Mucosa of descending colon (tissue), 3 donors: Measurements from ENCODE around the gene MPRIP. TPM values are rescaled to one million over a fixed set of nuclear protein-coding genes. Genes with fewer than 3 reads are reported as not detected.
A peak's percentile ranks its signal among the peaks of the same experiment; 100 is the strongest.

Experiments used
- ATAC-seq: fragments of 200-7000 bp; cut with Tn5 transposase; one replicate; pipeline ENCODE4 v1.9.1; 2020; ENCODE audit warnings: mild to moderate bottlenecking, moderate library complexity
- DNase-seq, 3 donors: peaks; one replicate each; pipeline ENCODE4 v3.0.0-alpha.2; 2020
- H3K36me3 ChIP-seq: fragments of 200-600 bp; one replicate; pipeline ENCODE4 v1.8.0; 2021; ENCODE audit warnings: low read depth, mild to moderate bottlenecking
- H3K4me1 ChIP-seq: fragments of 200-600 bp; one replicate; pipeline ENCODE4 v1.8.0; 2021; ENCODE audit warnings: low read depth, mild to moderate bottlenecking
- H3K4me3 ChIP-seq: fragments of 200-600 bp; one replicate; pipeline ENCODE4 v1.8.0; 2021; ENCODE audit warnings: mild to moderate bottlenecking
- H3K9me3 ChIP-seq: fragments of 200-600 bp; one replicate; pipeline ENCODE4 v1.8.0; 2021; ENCODE audit warnings: mild to moderate bottlenecking
- intact Hi-C, 2 donors: fragments of 100-400 bp; cut with DNase I in 1 of 2; cut with micrococcal nuclease in 1 of 2; formaldehyde crosslinking; loops; one replicate each; pipeline versions ENCODE4 v1.11.0 to v1.11.1; 2022; cut with DNase I, micrococcal nuclease
- total RNA-seq, 3 donors: library from RNA; stranded (reverse); fragmentation: NEBNext Ultra II Directional in 2 of 3; extraction: Animal tissue kit (Norgen Biotek cat#: 25700) in 2 of 3; gene quantifications; one replicate each; pipeline versions ENCODE4 v1.2.1 to v1.2.4, GENCODE V29; 2021 to 2023
- TF ChIP-seq, protein P1 (sequence below): fragments of 200-600 bp; IDR thresholded peaks from one replicate; pipeline ENCODE4 v1.8.0; 2022; ENCODE audit warnings: antibody characterized with exemption, mild to moderate bottlenecking
- donor health status: DM: no; HTN: no; CAD: no; lungs with moderate emphysema.
- donor health status: DM: no; HTN: no; CAD: no.
- donor health status: DM: no; HTN: yes; CAD: no.

Gene MPRIP
- total RNA-seq, 3 donors from 2014 or later = 150 to 249 (median 231) TPM

DNA sequence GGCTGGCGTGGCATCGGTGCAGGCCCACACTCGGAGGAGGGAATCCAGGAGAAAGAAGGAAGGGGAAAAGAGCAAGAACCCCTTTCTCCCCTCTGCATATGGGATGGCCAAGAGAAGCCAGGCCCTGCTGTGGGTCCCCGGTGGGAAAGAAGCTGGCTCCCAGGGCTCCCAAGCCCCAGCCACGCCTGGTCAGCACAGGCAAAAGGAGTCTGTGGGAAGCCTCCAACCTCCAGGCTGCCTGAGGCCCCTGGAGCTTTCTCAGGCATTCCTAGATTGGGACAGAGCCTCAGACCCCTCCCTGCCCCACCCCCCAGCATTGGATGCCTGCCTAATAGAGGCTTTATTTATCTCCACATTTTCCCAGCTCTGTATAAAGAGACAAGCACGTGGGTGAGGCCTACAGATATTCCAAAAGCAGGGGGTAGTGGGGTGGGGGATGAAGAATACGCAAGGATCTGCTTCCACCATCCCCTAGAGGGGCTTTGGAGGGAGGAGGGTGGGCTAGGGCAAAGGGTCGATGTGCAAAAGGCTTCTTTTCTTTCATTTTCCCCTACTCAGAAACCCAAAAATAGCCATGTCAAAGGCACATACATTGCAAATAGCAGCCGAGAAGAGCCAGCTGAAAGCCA is 56.4 kb downstream of the MPRIP start:
- Histone ChIP-seq H3K4me3 (no peak overlapping the region), H3K9me3 (no peaks in the 10 kb centered on the region), H3K36me3 (no peaks in the 10 kb centered on the region), H3K4me1 (peaks cover 14% of the 10 kb centered on the region)
- TF ChIP-seq, protein P1, sequence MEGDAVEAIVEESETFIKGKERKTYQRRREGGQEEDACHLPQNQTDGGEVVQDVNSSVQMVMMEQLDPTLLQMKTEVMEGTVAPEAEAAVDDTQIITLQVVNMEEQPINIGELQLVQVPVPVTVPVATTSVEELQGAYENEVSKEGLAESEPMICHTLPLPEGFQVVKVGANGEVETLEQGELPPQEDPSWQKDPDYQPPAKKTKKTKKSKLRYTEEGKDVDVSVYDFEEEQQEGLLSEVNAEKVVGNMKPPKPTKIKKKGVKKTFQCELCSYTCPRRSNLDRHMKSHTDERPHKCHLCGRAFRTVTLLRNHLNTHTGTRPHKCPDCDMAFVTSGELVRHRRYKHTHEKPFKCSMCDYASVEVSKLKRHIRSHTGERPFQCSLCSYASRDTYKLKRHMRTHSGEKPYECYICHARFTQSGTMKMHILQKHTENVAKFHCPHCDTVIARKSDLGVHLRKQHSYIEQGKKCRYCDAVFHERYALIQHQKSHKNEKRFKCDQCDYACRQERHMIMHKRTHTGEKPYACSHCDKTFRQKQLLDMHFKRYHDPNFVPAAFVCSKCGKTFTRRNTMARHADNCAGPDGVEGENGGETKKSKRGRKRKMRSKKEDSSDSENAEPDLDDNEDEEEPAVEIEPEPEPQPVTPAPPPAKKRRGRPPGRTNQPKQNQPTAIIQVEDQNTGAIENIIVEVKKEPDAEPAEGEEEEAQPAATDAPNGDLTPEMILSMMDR = no peak
- ATAC-seq (no peak), DNase-seq (no peak)
- intact Hi-C loops = no loop called here

DNA sequence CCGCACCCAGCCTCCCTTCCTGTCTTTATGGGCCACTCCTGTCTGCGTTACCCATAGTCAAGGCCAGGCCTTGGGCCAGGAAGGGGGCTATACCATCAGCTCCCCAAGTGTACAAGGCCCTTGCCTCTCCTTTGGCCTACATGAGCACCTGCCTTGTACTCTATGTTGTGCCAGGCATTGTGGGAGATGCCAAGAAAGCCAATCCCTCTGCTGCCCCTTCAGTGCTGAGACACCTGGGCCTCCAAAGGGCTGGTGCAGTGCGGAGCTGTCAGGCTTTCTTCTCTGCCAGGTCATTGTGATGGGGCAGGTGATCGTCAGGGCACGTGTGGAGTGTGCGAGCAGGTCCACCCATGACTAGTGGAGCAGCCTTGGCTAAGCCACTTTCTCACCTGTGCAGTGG is 59.9 kb downstream of the MPRIP start:
- H3K4me1 ChIP-seq = peaks cover 5% of the 10 kb centered on the region
- TF ChIP-seq, protein P1 = no peak
- ATAC-seq = no peak

DNA sequence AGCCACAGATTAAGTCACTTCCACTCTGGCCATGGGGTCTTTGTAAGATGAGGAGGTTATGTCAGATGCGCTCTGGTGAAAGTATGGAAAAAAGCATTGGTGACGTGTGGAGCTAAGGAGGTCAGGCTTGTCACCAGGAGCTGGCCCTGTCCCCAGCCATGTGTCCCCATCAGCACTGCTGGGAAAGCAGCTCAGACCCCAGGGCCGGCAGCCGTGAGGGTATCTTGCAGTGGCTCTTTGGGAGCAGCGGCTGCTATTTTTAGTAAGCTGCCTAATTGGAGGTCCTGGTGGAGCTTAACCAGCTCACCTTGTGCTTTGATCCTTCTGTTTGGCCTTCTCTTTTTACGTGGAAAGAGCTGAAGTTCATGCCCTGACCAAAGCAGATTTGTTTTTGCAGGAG is 60.9 kb downstream of the MPRIP start:
- TF ChIP-seq, protein P1 = no peak
- Histone ChIP-seq H3K36me3 (no peaks in the 10 kb centered on the region), H3K4me3 (no peak overlapping the region), H3K4me1 (peaks cover 13% of the 10 kb centered on the region), H3K9me3 (no peaks in the 10 kb centered on the region)
- ATAC-seq (no peak), DNase-seq (no peak)
- intact Hi-C loops = no loop called here

More for the DNA sequence above, 59.9 kb downstream of the MPRIP start:
- peak in 1 of 3 donors; percentile 7 for DNase-seq
- no peaks in the 10 kb centered on the region for H3K36me3 ChIP-seq
- intact Hi-C loops = no loop called here
- no peak overlapping the region for H3K4me3 ChIP-seq
- H3K9me3 ChIP-seq = no peaks in the 10 kb centered on the region

DNA sequence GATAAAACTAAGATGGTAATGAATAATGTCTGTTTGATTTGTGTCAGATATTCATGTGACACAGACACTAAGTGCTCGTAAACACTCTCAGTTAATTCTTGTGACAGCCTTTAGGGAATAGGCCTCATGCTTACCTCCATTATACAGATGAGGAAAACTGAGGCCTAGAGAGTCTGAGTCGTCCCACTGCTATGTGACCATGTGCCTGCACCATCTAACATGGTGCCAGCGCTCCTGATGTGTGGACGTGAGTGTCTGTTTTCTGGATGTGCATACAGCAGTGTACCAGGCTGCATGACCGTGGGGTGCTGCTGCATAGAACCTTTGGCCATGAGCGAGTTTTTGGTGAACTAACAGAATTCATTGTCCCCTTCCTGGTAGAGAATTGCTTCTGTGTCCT is 61.8 kb downstream of the MPRIP start:
- intact Hi-C loops = no loop called here

DNA sequence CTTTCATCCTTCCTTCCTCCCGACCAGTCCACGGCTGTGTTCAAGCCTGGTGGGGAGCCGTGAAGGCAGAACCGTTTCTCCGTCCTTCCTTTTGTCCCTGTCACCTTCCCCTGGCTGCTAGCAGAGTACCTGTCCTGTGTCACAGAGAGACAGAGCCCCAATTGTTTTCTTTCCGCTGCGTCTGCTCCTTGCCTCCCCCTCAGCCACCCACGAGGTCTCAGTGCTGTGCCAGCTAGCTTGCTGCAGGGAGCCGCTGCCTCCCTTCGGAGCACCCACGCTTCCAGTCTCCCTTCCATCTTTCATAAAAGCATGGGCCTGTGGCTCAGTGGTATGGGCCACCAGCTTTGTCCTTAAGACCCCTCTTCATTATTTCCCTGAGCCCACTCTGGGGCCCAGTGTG is 62.2 kb downstream of the MPRIP start:
- no peak overlapping the region for H3K4me3 ChIP-seq
- ATAC-seq = no peak
- H3K9me3 ChIP-seq = no peaks in the 10 kb centered on the region
- H3K4me1 ChIP-seq = peaks cover 26% of the 10 kb centered on the region
- intact Hi-C loops = no loop called here
- no peak for DNase-seq
- TF ChIP-seq, protein P1 = no peak
- H3K36me3 ChIP-seq = no peaks in the 10 kb centered on the region

More for the DNA sequence above, 61.8 kb downstream of the MPRIP start:
- TF ChIP-seq, protein P1 = no peak
- Histone ChIP-seq H3K4me1 (peaks cover 21% of the 10 kb centered on the region), H3K36me3 (no peaks in the 10 kb centered on the region), H3K4me3 (no peak overlapping the region), H3K9me3 (no peaks in the 10 kb centered on the region)
- DNase-seq (no peak), ATAC-seq (no peak)

DNA sequence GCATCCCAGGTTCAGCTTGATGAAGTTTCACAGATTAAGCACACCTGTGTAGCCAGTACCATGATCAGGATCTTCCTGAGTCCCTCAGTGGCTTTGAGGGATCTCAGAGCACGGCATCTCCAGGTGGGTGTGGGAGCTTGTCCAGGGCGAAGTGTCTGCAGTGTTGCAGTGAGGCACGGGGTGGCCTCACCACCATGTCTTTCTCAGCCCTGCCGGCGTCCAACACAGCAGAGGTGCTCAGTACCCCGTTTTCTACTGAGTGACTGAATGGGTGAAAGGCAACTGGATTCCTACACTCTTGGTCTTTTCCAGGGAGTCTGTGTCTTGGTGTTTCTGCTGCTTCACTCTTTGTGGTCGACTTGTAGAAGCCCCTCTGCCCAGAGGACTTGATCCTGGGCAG is 63.7 kb downstream of the MPRIP start:
- H3K4me1 ChIP-seq = peaks cover 39% of the 10 kb centered on the region
- TF ChIP-seq, protein P1 = no peak
- H3K9me3 ChIP-seq = no peaks in the 10 kb centered on the region
- no peaks in the 10 kb centered on the region for H3K36me3 ChIP-seq
- ATAC-seq (no peak), DNase-seq (no peak)
- H3K4me3 ChIP-seq = no peak overlapping the region
- intact Hi-C loops = no loop called here
